Stimulated activated CD4-positive, alpha-beta T cell treated with anti-CD3 and anti-CD28 coated beads, Interleukin-15, amount 100 ng/mL, for 24 hours (primary cell): Measurements from ENCODE around the gene MYH11.
"Not testable (repeated sequence)": the region's sequence is repeated elsewhere in the genome, so short reads cannot be mapped to it uniquely, and the experiment has no call there.

Experiments
- DNase-seq: peaks from one replicate; pipeline ENCODE4 v3.0.0-alpha.2; 2020

The MYH11 gene

DNA sequence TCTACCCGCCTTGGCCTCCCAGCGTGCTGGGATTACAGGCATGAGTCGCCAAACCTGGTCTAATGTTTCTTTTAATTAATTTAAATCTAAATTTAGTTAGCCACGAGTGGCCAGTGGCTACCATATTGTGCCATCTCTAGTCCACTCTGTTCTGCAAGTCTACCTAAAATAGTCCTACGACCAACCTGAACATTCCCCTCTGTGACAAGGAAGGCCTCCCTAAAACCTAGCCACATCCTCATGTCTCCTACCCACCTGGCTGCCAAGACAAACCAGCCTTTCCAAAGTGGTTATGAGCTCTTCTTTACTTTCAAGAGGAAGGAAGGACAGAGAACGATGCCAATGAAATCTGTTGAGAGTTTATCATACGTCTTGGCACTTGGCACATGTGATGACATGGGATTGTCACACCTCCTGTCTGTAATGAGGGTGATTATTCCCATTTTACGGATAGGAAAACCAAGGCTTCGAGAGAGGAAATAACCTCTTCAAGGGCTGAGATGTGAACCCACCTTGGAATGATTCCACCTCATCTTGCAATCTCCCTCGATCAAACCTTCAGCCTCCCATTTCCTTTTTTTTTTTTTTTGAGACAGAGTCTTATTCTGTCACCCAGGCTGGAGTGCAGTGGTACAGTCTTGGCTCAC lies 19.7 kb downstream of the MYH11 start:
- no peak for DNase-seq

DNA sequence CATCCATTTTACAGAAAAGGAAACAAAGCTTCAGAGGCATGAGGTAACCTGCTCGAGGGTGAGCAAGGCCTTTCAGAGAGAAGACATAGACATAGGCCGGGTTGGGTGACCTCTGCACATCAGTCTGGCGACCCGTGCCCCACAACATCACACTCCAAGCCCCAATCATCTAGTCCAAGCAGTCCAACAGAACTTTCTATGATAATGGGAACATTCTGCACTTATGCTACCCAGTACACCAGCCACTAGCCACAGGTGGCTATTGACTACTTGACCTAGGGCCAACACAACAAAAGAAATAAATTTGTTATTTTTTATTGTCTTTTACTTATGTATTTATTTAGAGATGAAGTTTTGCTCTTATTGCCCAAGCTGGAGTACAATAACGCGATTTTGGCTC lies 20.8 kb downstream of the MYH11 start:
- DNase-seq: no peak

DNA sequence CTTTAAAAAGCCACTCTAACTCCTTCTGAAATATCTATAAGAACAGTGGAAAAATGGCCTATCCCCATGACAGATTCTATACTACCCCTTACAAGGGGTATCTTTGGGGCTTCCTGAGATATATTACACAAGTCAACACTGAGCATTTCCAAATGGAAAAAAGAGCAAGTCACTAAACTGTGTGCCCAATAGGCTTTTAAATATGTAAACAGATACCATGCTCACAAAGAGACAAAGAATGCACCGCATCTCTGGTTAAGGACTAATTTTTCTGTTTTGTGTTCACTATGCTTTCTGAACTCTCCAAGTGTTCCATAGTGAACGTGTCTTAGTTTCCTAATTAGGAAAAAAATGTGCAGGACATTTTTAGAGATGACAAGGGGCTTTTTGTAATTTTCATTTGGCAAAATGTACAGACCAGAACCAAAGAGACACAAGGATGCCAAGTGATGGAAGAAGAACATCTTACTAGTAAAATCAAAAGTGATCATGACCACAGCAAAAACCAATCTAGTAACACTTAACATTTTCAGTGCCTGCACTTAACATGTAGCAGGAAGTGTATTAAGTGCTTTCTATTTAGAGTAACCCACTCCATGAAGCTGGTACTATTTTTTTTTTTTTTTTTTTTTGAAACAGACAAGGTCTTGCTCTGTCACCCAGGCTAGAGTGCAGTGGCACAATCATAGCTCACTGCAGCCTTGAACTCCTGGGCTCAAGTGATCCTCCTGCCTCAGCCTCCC lies 21.5 kb downstream of the MYH11 start:
- no peak for DNase-seq

DNA sequence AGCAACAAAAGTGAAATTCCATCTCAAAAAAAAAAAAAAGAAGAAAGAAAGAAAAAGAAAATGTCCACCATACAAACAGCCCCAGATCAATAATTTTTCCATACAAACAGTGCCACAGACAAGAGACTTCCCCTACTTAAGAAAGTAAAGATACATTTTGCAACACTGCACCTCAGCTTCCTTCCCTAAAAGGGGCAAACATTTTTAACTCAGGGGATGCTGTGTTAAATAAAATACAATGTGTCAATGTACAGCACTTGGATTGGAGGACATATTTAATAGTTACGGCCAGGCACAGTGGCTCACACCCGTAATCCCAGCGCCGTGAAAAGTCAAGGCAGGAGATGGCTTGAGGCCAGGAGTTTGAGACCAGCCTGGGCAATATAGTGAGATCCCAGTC lies 22.3 kb downstream of the MYH11 start:
- no peak for DNase-seq

DNA sequence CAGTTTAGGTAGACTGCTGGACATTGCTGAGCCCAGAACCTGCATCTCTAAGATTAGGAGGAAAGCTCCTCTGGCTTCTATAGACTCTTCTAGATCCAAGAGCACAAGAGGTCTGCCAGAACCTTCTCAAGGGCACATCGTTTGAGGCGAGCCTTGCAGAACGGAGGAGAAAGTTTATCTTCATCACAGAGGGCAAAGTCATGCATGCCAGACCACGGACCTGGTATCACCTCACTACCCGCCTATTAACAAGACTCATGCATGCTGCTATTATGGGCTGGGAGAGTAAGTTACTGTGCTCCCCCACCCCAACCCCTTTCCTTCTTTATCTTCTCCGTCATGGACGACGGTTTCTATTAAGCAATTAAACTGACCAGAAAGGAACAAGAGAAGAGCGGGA lies 23.3 kb downstream of the MYH11 start:
- DNase-seq: no peak

DNA sequence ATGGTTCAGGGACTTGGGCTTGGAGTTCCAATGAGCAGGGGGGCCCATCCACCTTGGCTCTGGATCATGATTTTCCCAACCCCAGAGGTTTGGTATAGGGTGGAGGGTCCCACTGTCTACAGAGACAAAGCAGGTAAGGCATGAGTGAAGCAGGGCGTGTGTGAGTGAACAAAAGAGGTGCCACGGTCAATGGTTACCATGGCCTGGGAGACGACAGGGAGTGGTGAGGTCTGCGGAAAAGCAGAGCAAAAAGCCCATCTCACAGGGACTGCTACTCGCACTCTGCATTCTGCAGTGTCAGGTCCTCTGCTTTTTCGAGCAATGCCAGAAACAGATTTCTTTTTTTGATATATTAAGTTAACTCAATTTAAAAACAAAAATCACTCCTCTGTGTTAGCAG lies 24.6 kb downstream of the MYH11 start:
- DNase-seq: no peak

DNA sequence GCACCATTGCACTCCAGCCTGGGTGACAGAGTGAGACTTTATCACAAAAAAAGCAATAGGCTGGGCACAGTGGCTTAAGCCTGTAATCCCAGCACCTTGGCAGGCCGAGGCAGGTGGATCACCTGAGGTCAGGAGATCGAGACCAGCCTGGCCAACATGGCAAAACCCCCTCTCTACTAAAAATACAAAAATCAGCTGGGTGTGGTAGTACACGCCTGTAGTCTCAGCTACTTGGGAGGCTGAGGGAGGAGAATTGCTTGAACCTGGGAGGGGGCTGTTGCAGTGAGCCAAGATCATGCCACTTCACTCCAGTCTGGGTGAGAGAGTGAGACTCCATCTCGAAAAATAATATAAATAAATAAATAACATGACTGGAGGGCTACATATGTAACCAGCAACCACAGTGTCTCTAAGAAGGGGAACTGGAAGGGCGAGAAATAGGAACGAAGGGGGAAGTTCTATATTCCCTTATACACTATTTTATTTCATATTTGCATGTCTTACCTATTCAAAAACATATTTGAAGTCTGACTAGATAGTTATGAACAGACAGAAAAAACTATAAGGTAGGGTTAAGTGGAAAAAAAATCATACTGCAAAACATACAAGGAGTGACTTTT lies 25.9 kb downstream of the MYH11 start:
- no peak for DNase-seq

DNA sequence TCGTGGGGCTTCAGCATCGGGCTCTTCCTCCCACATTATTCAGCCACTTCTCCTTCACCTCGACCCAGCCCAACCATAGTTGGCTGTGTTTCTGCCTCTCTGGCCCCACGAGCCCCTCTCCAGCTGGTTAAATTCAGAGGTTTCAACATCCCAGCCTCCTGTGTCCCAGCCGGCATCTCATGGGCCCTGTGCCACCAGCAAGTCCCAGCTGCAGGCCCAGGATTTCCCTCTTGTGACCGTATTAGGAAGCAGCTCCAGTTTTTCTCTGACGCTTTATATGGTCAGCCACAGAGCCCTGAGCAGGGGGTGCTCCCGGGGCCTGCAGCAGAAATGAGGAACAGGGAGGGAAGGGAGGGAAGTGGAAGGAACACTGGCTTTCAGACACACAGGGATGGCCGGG lies 27.4 kb downstream of the MYH11 start:
- DNase-seq: no peak

DNA sequence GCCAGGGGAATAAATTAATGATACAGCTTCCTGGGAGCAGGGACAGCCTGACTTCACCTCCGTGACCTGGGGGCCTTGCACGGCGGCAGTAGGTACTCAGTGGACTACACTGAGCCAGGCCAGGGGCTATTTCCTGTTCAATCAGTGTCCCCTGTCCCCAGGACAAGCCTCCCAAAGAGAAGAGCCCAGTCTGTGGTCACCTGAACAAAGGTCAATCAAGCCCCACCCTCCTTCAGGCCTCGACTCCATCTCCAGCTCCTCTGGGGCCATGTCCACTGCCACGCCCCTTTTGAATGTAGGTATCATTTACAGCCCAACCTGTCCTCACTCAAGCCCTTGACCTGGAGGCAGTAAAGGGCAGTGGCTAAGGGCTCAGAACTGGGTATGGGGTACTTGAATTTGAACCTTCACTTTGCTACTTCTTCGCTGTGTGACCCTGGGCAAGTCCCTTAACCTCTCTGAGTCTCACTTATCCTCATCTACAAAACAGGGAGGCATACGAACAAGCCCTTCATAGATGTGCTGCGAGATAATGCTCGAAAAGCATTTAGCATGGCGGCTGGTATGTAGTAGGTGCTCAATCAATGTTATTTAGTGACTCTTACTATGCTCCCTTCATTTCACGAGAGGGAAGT lies 29.0 kb downstream of the MYH11 start:
- no peak for DNase-seq

DNA sequence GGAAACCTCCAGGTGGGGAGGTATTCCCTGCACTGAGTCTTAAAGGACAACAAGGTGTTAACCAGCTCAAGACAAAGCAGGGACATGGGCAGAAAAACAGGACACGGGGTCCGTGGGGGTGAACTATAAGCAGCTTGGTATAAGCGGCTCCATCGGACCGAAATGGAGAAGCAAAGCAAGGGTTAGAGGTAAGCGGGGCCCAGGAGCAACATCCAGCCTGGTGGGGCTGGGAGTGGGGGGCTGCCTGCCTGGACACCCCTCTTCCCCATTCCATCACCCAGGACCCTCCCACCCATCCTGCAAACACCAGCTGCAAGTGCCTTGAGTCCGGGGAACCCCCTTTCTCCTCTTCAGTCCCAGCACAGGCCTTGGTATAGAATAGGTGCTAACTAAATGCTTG lies 29.5 kb downstream of the MYH11 start:
- no peak for DNase-seq

DNA sequence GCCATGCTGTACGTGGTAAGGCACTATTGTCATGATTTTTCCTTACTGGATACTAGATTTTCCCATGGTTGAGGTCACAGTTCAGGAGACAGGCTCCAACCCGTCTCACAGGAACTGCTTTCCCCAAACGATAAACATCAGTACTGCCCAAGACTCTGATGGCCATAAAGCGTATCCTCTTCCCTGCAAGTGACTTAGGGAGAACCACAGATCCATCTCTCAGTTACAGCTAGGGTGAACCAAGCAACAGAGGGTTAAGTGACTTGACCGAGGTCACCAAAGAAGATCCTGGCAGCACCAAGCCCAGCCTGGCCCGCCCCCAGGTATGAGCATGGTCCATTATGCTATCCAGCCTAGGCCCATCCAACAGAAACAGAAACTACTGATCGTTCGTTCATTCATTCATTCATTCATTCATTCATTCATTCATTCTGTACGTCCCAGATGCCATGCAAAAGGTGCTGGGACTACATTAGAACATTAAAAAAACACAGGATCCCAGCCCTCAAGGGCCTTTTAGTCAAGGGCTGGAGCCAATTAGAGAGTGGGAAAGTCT lies 31.0 kb downstream of the MYH11 start:
- no peak for DNase-seq

DNA sequence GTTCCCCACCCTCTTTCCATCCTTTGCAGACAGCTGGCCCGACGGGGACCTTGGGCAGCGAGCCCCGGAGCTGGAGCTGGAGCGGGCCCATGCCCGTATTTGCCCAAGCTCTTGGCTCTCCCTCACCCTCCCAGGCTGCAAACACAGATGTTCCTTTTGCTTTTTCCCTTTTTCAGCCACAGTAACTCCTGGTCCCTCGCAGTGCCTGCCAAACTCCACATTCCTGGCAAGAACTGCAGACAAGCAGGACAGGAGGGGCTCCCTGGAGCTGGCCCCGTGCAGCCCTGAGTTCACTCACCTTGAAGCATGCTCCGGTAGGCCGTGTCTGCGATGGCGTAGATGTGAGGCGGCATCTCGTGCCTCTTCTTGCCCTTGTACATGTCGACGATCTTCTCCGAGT lies 33.9 kb downstream of the MYH11 start:
- DNase-seq: no peak

DNA sequence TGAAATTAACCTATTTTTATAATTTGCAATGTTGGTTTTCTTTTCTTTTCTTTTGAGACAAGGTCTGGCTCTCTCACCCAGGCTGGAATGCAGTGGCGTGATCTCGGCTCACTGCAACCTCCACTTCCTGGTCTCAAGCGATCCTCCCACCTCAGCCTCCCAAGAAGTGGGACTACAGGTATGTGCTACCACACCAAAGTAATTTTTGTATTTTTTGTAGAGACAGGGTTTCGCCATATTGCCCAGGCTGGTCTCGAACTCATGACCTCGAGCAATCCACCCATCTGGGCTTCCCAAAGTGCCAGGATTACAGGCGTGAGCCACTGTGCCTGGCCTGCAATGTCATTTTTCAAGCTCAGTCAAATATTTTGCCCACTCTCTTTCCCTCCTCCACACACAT lies 36.0 kb downstream of the MYH11 start:
- DNase-seq: no peak

DNA sequence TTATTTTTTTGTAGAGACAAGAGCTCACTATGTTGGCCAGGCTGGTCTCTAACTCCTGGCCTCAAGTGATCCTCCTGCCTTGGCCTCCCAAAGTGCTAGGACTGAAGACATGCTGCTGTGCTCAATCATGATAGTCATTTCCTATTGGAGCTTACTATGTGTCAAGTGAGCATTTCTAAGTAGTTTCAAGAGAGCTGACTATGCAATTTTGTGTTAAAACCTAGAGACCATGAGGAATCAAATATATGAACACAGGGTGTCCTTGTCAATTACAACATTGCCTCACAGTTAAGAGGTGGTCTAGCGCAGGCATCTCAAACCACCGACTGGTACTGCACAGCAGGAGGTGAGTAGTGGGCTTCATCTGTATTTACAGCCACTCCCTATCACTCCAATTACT lies 37.8 kb downstream of the MYH11 start:
- DNase-seq: no peak

DNA sequence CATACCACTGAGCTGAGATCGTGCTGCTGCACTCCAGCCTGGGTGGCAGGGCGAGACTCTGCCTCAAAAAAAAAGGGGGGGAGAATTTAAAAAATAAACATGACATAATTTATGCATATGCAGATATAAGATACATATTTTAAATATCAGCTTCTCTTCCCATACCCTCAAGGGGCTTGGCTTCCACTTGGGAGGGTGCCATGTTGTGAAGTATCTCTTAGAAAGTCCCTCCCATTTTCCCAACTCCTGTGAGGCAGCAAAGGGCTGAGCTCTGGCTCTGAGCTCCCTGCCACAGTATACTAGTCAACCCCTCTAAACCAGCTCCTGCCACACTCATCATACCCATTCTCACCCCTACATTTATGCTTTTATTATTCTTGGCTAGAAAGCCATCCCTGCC lies 39.4 kb downstream of the MYH11 start:
- DNase-seq: no peak

DNA sequence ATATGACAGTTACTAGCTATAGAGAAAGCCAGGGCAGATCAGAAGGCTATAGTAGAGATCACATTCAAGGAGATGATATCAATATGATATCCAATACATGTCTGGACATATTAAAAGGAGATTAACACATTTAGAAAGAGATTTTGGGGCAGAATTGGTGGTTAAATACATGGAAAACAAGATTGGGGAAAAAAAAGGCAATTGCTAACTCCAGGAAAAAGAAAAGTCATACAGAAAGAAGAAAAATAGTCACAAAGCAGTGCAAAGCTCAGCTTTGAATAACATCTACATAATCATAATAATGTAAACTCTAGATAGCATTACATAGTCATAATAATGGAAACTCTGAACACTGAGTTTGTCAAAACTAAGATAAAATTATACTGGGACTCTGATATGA lies 40.6 kb downstream of the MYH11 start:
- DNase-seq: no peak

DNA sequence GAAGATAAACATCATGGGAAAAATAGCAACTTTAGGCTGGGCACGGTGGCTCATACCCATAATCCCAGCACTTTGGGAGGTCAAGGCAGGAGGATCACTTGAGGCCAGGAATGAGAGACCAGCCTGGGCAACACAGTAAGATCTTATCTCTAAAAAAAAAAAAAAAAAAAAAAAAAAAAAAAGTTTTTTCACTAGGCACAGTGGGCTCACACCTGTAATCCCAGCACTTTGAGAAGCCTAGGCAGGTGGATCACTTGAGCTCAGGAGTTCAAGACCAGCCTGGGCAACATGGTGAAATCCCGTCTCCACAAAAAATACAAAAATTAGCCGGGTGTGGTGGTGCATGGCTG lies 44.5 kb downstream of the MYH11 start:
- DNase-seq: not testable (repeated sequence)

DNA sequence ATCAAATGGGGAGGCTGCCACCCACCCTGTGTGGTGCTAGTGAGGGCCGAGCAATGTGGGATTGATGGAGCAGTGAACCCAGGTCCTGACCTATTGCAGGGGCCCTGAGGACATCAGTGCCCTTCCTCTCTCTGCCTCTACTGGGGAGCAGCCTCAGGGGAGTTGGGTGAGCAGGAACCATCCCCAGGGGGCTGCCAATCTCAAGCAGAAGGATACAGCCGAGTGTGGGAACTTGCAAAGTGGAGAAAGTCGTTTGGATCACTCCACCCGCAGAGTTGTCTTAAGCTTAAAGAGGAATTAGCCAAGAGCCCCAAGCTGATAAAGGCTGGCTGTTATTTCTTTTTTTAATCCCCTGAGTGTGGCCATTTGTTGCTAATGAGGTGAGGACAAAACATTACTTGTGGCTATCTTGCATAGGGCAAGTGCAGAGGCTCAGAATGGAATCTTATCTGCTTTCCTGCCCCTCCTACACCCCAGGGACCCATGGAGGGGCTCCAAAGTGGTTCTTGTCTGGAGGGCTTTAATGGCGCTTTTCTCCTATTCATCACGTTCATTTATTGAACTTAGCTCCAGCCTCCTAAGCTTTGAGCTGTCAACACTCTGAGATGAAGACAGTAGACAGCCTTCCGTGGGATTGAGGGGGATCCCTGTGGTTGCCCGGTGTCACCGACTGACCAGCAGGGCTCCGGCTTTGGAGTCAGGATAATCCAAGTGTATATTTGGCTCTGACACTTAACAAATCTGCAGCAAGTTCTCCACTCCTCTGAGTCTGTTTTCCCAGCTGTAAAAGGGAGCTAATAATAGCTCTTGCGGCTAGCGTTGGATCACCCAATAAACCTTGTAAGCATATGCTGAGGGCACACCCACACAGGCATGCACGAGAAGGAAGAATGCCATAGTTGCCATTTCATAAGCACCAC lies 45.1 kb downstream of the MYH11 start:
- DNase-seq: no peak

DNA sequence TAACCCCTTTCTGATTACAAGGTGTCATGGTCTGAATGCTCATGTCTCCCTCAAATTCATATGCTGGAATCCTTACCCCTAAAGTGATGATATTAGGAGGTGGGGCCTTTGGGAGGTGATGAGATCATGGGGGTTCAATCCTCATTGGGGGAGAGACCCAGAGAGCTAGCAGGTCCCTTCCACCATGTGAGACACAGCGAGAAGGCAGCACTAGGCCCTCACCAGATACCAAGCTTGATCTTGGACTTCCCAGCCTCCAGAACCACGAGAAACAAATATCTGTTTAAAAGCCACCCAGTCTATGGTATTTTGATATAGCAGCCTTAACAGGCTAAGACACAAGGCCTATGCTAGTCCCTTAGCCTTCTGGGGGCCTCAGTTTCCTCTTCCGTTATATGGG lies 45.9 kb downstream of the MYH11 start:
- DNase-seq: no peak

DNA sequence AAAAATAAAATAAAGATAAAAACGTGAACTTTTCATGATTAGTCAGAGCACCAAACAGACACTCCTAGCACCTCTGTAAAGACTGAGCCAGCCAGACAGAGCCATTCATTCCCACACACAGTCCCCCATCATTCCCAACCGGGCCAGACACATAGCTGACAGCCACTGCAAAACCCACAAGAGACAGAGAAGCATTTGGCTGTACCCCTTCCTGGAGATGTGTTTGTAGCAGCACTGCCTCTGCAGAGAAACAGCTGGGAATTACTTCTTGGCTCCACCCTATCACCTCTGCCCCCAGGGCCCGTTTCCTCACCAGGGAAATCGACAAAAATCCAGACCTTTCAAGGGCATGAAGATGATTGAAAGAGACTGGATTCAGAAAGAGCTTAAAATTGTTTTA lies 46.4 kb downstream of the MYH11 start:
- DNase-seq: no peak

DNA sequence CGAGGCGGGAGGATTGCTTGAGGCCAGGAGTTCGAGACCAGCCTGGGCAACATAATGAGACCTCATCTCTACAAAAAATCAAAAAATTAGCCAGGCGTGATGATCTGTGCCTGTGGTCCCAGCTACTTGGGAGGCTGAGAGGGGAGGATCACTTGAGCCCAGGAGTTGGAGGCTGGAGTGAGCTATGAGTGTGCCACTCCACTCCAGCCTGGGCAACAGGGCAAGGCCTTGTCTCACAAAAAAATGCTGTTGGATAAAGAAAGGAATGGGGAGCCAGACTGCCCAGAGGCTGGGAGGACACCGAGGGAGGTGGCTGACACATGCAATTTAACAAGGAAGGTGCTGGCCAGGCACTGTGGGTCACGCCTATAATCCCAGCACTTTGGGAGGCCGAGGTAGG lies 47.5 kb downstream of the MYH11 start:
- not testable (repeated sequence) for DNase-seq

DNA sequence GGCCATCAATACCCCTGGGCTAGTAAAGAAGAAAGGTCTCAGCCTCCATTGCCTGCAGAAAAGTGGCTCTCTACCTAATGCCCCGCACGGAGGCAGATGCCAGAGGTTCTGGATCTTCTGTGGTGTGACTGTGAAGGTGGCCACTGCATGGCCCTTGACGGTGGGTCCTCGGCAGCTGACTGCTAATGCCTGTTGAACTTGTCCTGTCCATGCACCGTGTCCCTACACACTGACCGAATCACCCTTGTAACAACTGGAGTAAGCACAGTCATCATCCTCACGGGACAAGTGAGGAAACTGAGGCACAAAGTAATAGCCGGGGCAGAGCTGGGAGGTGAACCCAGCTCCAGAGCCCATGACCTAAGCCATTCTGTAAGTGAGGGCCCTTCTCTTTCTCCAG lies 48.8 kb downstream of the MYH11 start:
- DNase-seq: no peak

DNA sequence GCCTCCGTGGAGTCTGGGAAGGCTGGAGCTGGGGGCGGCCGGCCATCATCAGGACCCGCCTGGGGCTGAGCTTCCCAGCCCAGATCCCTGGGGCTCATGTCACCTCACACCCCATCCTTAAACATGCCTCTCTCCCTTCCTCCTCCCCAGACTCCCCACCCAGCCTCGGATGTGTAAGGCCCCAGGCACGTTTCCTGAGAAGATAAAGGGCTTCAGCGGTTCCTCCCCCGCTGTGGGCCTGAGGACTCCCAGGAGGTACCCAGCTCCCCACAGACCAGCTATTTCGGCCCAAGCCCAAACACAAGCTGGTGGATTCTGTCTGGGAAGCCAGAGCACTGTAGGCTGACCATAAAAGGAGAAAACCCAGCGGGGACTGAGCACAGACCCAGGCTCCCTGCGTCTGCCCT lies 49.2 kb downstream of the MYH11 start:
- DNase-seq: no peak
